NOMO-1 (cell line): Measurements from ENCODE around the gene IMMP2L.
"Not testable (repeated sequence)": the region's sequence is repeated elsewhere in the genome, so short reads cannot be mapped to it uniquely, and the experiment has no call there.

Experiments used
- DNase-seq, 2 experiments: peaks; one replicate each; lab custom pipeline; 2025; ENCODE audit not compliant: unreplicated experiment in 2 of 2; lab: John Stamatoyannopoulos, UW

Gene IMMP2L

DNA sequence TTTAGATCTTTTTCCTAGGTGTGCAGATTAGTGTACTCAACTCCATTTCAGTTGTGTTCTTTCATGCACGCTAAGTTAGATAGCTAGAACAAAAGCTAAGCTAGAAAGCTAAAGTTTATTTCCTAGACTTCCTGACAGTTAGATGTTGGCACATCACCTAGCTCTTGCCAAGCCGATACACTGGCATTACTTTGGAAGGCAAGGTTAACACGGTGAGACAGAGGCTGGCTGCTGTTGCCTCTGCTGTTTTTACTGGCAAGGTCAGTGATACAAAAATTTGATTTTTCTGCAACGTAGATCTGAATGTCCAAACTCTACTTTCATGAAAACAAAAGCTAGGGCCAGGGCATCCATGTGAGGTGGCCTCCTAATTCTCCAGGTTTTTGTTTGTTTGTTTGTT, 203.4 kb downstream of the IMMP2L start:
- DNase-seq: no peak

DNA sequence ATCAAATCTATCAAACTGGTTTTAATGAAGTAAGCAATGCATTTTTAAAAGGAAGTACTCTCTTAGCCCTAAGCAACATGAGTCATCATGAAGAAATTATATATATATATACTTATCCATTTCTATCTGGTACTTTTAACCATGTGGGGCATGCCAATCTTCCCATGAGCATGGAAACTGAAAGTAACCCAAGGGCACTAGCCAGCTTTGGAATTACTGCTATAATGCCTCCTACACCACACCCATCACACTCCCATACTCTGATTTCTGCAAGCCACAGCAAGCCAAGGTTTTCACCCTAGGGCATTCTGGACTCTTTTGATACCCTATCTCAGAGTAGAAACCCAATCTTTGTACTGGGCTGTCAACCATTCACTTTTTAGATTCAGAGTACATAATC, 204.6 kb downstream of the IMMP2L start:
- DNase-seq: no peak

DNA sequence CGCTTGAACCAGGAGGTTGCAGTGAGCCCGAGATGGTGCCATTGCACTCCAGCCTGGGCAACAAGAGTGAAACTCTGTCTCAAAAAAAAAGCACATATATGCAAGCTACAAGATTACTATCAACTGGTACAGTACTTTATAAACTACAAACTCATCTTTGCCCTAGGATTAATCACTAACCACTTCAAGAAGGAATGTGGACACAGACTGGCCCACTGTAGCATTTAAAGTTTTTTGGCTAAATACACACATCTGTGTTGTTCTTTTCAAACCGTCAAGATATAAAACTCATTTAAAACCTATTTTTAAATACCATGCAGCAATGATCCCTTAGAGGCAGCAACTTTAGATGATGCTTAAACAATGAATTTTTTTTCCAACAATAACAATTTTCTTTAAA, 205.4 kb downstream of the IMMP2L start:
- no peak for DNase-seq

DNA sequence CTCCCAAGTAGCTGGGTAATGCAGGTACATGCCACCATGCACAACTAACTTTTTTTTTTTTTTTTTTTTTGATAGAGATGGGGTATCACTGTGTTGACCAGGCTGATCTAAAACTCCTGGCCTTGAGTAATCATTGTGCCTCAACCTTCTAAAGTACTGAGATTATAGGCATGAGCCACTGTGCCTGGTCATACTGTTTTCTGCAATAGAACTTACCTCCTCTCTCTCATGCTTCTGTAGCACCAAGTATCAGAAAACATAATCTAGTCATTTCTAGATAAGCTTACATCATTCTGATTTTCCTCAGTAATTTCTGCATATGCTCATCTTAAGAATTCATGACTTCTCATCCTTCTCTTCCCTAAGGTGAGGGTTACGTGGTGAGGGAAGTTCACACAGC, 210.0 kb downstream of the IMMP2L start:
- no peak for DNase-seq

DNA sequence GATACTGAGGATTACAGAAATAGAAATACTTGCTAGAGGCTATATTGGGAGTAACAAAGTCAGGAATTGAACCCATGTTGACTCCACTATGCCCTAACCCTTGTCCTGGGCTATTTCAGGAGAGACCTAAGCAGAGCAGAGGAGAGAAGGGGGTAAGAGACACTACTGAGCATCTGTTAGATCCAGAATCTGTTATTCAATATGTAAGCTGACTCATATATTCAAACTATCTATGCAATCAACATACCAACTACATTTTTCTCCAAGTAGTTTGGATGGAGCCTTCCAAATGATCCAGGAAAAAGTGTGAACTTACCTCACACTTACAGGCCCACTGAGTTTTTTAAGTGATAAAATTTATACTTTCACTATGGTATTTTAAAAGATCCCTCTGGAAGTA, 216.1 kb downstream of the IMMP2L start:
- no peak for DNase-seq

DNA sequence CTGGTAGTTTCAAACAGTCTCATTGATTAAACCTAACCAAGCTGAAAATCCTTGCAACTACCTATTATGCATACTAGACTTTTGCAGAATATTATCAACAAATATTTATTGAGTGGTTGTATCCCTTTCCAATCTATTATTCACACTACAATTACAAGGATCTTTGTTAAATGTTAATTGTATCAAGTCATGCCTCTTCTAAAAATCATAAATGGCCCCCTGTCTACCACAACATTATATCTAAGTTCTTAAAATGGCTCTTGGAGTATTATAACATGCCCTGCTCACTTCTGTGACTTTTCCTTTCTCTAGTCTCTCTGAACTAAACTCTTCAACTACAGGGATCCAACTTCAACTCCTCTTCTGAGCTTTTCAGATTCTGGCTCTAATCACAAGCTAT, 219.3 kb downstream of the IMMP2L start:
- DNase-seq: no peak

DNA sequence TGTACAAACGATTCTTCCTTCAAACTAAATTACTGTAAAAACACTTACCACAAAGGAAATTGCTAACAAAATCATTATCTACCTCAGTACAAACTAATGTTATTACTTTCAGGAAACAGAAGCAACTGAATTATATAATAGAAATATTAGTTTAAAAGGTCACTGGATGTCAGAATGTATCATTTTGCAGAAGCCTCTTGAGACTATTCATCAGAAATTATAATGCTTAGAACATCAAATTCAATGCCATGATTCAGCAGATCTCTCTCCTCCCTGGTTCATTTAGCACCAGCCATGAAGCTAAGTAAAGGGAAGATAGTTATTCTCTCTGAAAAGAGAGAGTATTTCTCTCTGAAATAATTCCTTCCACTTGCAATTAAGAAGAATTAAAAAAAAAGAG, 223.3 kb downstream of the IMMP2L start:
- no peak for DNase-seq

DNA sequence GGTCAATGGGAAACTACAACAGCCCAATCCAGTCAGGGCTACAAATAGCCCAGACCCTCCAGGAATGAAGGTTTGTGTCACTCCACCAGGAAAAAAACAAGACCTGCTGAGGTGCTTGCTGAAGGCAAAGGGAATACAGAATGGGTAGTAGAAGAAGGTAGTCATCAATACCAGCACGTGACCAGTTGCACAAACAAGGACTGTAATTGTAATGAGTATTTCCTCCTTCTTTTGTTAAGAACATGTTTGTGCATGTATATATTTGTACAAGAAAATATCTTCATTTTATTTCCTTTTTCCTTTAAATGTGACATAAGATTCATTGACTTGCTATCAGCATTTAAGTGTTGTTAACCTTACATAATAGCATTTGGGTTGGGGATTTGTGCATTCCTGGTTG, 229.3 kb downstream of the IMMP2L start:
- no peak for DNase-seq

DNA sequence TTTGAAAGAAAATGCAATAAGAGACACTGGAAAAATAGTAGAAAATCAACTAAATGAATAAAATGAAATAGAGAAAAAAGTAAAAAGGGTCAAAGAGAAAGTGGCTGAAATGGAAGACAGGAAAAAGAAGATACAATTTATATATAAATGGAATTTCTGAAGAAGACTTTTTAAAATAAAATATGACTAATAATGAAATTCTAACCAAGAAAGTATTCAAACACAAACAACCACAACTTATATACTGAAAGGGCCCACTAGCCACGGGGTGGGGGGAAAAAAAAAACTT, 232.1 kb downstream of the IMMP2L start:
- no peak for DNase-seq

DNA sequence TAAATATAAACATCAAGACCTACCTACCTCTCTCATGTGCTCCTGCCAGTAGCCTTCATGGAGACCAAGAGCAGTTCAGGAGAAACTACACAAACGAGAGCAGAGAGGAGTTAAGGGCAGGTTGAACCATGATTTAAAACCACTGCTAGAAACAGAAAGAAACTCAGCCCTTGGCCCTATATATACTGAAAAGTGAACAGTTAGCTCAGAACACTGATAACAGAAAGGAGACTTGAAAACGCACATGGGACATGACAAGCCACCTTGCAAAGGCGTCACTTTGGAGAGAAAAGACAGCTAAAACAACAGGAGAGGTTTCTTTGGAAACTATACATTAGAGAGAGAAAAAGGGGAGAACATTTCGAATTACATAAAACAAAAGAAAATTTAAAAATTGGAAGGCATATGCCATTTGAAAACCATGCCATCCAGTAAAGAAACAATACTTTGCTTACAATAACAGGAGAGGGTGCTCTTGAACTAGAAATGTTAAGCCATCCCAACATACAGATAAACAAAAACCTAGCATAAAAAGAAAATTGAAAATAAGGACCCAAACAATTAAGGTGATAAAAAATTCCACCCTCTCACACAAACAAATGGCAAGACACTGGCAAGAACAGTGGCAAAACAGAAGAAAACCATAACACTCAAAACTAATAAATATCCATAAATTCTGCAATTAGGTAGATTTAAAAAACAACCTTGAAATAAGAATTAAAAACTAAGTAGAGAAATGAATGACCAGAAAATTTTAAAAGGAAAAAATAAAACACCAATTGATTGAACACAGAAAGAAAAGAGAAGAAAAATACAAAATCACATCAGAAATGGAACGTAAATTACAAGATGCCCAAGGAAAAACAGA, 232.7 kb downstream of the IMMP2L start:
- no peak for DNase-seq

DNA sequence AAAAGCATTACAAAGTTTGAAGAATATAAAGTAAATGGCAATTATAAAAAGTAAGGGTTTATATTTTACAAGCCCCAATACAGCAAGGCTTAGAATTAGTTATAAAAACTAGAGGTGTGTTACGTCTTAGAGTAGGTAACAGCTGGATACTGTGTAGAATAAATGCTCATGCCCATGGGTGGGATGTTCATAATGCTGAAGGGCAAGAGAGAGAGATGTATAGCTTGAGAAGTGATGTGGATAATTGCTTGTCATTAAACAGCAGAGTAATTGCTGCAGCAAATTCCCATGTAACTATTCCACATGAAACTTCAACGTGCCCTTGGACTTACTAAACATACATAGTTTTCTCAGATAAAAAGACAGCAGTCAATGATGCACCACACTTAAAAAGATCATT, 233.8 kb downstream of the IMMP2L start:
- no peak for DNase-seq

DNA sequence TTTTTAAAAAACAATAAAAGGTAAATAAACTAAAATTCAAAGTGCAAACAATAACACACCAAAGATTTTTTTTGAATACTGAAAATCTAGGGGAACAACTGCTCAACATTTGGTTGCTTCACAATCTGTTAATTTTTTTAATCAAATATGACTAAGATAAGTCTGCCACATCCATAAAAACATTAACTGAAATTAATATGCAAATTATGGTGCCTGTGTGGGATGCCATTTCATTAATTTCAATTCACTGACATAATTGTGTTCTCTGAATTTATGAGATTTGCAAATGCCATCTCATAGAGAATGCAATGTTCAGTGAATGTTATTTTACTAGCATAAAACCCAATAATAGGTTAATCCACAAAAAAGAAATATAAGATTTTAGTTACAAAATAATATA, 237.5 kb downstream of the IMMP2L start:
- no peak for DNase-seq

DNA sequence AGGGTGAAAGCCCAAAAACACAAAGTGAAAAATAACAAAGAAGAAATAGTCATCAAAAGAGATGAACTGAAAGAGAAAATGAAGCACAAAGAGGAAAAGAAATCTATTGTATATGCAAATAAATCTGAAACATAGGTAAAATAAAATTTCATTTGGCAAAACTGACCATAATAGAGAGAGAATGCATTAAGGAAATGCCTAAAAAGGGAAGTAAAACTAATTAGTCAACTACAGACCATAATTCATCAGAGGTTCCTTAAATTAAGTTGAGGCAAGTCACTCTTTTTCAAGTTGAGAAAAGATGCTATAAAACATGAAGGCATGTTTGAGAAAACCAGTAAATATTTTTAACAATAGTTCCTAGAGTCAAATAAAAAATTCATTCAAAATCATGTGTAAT, 238.1 kb downstream of the IMMP2L start:
- DNase-seq: peak; percentile 37 to 81

DNA sequence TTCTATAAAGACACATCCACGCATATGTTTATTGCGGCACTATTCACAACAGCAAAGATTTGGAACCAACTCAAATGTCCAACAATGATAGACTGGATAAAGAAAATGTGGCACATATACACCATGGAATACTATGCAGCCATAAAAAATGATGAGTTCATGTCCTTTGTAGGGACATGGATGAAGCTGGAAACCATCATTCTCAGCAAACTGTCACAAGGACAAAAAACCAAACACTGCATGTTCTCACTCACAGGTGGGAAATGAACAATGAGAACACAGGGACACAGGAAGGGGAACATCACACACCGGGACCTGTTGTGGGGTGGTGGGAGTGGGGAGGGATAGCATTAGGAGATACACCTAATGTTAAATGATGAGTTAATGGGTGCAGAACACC, 238.6 kb downstream of the IMMP2L start:
- DNase-seq: not testable (repeated sequence)

DNA sequence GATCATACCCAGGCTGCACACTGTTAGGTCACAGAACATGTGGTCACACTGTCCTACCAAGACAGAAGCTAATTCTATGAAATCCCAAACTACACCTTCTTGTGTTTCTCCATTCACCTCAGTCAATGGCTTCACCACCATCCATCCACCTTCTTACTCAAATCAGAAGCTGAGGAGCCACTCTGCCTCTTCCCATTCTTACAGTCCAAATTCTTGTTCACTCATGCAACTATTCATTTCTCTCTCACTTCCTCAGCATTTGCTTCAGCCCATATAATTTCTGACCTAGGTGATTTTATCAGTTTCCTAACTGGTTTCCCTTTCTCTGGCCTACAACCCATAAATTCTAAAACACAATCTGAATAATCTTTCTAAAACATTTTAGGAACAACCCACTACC, 242.2 kb downstream of the IMMP2L start:
- DNase-seq: no peak

DNA sequence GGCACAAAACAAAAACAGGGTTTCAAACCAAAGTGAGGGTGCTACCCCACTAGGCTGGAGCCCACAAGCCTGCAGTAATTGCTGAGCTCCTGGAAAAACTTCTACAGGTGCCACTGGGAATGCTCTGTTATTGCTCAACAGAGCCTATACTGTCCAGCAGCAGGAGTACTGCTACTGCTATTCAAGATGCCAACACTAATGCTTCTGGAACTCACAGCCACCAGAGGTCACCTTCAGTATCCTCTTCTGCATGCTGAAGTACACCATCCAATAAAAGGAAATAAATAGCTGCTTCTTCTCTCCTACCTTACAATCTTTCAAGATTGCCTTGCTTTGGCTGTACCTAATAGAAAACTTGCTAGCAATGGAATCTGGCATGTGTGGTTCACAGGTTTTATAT, 249.3 kb downstream of the IMMP2L start:
- no peak for DNase-seq

DNA sequence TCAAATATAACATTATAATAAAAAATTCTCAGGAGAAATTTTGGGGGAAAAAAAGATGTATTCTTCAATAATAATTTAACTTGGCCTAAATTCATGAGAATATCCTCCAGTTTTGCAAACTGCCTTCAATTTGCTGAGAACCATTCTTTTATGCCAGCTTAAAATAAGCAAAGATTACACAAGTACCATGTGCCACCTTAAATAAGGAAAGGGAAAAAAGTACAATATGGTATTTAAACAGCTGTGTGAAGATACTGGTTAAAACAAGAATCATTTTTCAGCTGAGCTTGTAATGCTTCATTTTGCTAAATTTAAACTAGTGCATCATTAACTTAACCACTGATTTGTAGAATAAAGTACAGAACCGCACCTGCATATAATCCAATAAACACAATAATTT, 253.6 kb downstream of the IMMP2L start:
- DNase-seq: no peak

DNA sequence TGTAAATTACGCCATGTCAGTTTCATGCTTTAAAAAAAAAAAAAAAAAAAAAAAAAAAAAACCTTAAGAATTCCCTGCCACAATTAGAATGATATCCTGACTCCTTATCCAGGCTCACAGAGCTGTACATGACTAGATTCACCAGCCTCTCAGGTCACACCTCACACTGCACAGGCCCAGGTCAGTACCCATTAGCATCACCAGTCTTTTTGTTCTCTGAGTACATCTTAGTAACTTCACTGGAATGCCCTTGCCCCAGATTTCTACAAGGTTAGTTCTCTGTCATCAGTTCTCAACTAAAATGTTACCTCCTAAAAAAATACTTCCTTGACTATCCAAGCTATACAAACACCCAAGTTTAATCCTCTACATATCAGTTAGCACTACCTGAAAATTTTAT, 260.4 kb downstream of the IMMP2L start:
- DNase-seq: no peak

DNA sequence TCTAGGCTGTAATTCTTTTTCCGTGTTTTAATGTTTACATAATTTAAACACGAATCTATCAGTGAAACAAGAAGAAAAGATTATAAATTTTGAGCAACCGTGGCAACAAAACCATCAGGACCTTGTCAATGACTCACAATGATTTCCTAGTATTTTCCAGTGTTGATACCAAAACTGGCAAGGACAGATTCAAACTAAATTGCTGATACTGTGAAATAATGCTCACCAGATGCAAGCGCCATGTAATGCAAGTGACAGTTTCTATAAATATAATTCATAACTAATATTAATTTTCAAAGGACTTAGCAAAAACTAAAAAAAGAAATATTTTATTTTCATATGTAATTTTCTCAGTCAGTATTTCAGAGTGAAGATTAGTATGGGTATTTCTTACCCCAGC, 267.8 kb downstream of the IMMP2L start:
- no peak for DNase-seq

DNA sequence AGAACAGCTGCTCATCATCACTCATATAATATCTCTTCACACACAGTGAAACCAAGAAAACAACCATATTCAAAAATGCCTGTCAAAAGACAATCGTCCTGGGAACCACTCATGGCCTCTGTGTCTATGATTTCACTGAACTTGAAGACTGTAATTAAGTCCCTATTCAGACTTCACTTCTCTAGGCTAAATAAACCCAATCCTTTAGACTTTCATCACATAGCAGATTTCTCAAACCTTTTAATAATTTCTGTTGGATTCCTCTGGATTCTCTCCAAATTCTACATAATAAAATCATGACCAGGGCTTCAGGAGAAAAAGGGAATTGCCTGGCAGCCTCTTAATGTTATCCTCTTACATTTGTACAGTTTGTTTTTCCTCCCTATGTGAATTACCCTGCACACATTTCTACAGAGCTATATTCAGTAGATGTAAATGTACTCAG, 270.2 kb downstream of the IMMP2L start:
- DNase-seq: no peak

DNA sequence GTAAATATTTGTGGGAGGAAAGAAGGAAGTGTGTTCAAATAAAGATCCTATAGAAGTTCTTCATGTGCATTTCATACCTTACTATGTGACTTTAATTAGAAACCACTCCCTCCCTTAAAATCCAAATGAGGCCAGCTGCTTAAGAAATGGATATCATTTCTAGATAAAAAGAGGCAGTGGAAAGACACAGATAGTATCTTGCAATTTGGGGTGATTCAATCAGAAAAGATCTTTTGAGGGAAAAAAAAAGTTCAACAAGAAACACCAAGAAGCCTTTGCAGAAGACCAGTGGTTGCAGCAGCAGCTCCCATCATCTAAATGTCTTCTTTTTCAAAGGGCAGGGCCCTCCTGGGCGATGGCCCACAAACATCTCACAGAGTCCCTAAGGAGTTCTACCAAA, 271.3 kb downstream of the IMMP2L start:
- DNase-seq: no peak

DNA sequence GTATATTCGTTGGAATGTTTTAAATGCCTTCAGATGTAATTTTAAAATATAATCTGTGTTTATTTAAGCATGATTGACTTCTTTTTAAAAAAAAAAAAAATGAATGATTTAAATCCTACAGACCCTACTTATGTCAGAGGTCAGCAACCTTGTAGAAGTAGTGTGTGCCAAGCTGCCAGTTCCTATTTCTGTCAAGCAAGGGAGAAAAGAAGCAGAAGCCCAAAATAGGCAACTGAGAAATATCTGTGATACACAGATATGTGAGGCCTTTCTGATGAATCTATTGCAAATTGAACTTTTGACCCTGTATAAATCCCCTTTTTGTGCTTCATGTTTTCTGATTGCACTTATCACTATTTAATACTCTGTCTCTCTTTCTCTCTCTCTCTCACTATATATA, 271.9 kb downstream of the IMMP2L start:
- DNase-seq: no peak

DNA sequence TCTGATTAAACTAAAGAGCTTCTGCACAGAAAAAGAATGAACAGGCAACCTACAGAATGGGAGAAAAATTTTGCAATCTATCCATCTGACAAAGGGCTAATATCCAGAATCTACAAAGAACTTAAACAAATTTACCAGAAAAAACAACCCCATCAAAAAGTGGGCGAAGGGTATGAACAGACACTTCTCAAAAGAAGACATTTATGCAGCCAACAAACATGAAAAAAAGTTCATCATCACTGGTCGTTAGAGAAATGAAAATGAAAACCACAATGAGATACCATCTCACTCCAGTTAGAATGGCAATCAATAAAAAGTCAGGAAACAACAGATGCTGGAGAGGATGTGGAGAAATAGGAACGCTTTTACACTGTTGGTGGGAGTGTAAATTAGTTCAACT, 273.9 kb downstream of the IMMP2L start:
- DNase-seq: not testable (repeated sequence)
